ENCODE results near the gene PKNOX2. TPM values are rescaled to one million over a fixed set of nuclear protein-coding genes. Genes with fewer than 3 reads are reported as not detected.

Gene PKNOX2
- total and polyA plus RNA-seq, 4 donors: 0.14 to 0.29 (median 0.24) TPM

DNA sequence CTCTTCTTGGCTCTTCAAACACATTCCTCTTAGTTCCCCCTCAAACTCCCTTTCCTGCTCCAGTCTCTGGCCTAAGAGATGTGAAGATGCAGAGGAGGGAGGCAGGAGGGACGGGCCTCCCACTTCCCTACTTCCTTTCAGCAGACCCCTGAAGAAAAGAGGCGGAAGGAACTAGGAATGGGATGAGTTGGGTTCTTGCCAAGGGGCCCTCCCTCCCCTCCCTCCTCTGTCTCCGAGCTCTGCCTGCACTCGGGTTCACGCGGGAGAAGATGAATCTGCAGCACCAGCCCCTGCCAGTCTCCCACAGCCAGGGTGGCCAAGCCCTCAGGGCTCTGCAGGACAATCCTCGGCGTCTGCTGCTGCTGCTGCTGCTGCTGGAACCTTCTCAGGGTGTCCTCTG lies 24.3 kb upstream of the PKNOX2 start:
- Histone ChIP-seq H3K9ac (ENCODE audit: low read depth in 1 of 2, low read length in 2 of 2) (no peak overlapping the region), H3K4me3 (ENCODE audit: low read depth in 1 of 3, low read length in 3 of 3) (no peak overlapping the region), H3K9me3 (ENCODE audit: control insufficient read depth in 4 of 4, low read length in 3 of 4) (no peaks in the 10 kb centered on the region), H3K4me1 (ENCODE audit: control insufficient read depth in 4 of 4, insufficient read depth in 4 of 4, low read length in 3 of 4) (peaks cover 0 to 6% (median 0%) of the 10 kb centered on the region in 4 donors), H3K36me3 (ENCODE audit: control insufficient read depth in 4 of 4, insufficient read depth in 3 of 4, low read depth in 1 of 4, low read length in 3 of 4) (no peaks in the 10 kb centered on the region), H3K27me3 (ENCODE audit: control insufficient read depth in 4 of 4, insufficient read depth in 4 of 4, low read length in 3 of 4) (no peaks in the 10 kb centered on the region), H3K27ac (ENCODE audit: low read depth in 1 of 2, low read length in 2 of 2) (no peak overlapping the region)
- WGBS: 49% methylated on average over 8 of the region's 8 CpGs
- DNase-seq (ENCODE audit: low spot score): no peak
- TF ChIP-seq, protein P1, sequence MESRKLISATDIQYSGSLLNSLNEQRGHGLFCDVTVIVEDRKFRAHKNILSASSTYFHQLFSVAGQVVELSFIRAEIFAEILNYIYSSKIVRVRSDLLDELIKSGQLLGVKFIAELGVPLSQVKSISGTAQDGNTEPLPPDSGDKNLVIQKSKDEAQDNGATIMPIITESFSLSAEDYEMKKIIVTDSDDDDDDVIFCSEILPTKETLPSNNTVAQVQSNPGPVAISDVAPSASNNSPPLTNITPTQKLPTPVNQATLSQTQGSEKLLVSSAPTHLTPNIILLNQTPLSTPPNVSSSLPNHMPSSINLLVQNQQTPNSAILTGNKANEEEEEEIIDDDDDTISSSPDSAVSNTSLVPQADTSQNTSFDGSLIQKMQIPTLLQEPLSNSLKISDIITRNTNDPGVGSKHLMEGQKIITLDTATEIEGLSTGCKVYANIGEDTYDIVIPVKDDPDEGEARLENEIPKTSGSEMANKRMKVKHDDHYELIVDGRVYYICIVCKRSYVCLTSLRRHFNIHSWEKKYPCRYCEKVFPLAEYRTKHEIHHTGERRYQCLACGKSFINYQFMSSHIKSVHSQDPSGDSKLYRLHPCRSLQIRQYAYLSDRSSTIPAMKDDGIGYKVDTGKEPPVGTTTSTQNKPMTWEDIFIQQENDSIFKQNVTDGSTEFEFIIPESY (IDR thresholded peaks at IDR 0.05): no peak
- TF ChIP-seq EGR1 (IDR thresholded peaks at IDR 0.05; ENCODE audit: low read depth in 2 of 2) (no peak), RAD21 (IDR thresholded peaks at IDR 0.05) (no peak), MAX (IDR thresholded peaks at IDR 0.05) (no peak), HNF4G (IDR thresholded peaks at IDR 0.05) (no peak), SP1 (IDR thresholded peaks at IDR 0.05) (no peak), CTCF (IDR thresholded peaks at IDR 0.05; ENCODE audit: low read depth, low read length, missing input control) (no peak), JUND (IDR thresholded peaks at IDR 0.05) (no peak), NR2F2 (IDR thresholded peaks at IDR 0.05) (no peak), REST (IDR thresholded peaks at IDR 0.05) (no peak), GABPA (IDR thresholded peaks at IDR 0.05 in 1 of 2, conservative IDR thresholded peaks at IDR 0.05 in 1 of 2) (no peak), FOXA2 (IDR thresholded peaks at IDR 0.05) (no peak), YY1 (IDR thresholded peaks at IDR 0.05) (no peak), FOXA1 (IDR thresholded peaks at IDR 0.05) (no peak)
- TF ChIP-seq, protein P2, sequence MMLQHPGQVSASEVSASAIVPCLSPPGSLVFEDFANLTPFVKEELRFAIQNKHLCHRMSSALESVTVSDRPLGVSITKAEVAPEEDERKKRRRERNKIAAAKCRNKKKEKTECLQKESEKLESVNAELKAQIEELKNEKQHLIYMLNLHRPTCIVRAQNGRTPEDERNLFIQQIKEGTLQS (IDR thresholded peaks at IDR 0.05): no peak

GRCh38 chr11:125141178-125141577 lies 23.4 kb upstream of the PKNOX2 start:
- 67% methylated on average over 12 of the region's 12 CpGs for WGBS
- DNase-seq (ENCODE audit: low spot score): no peak
- no peak overlapping the region for H3K9ac ChIP-seq (ENCODE audit: low read depth in 1 of 2, low read length in 2 of 2)
- H3K4me3 ChIP-seq (ENCODE audit: low read depth in 1 of 3, low read length in 3 of 3): no peak overlapping the region
- H3K4me1 ChIP-seq (ENCODE audit: control insufficient read depth in 4 of 4, insufficient read depth in 4 of 4, low read length in 3 of 4): peaks cover 0 to 6% (median 0%) of the 10 kb centered on the region in 4 donors
- H3K9me3 ChIP-seq (ENCODE audit: control insufficient read depth in 4 of 4, low read length in 3 of 4): no peaks in the 10 kb centered on the region
- no peaks in the 10 kb centered on the region for H3K36me3 ChIP-seq (ENCODE audit: control insufficient read depth in 4 of 4, insufficient read depth in 3 of 4, low read depth in 1 of 4, low read length in 3 of 4)
- no peak overlapping the region for H3K27ac ChIP-seq (ENCODE audit: low read depth in 1 of 2, low read length in 2 of 2)
- H3K27me3 ChIP-seq (ENCODE audit: control insufficient read depth in 4 of 4, insufficient read depth in 4 of 4, low read length in 3 of 4): no peaks in the 10 kb centered on the region
- TF ChIP-seq NR2F2 (IDR thresholded peaks at IDR 0.05) (no peak), SP1 (IDR thresholded peaks at IDR 0.05) (no peak), TAF1 (conservative IDR thresholded peaks at IDR 0.05) (no peak), JUND (IDR thresholded peaks at IDR 0.05) (no peak), RXRA (IDR thresholded peaks at IDR 0.05) (no peak), GABPA (IDR thresholded peaks at IDR 0.05 in 1 of 2, conservative IDR thresholded peaks at IDR 0.05 in 1 of 2) (no peak), RAD21 (IDR thresholded peaks at IDR 0.05) (no peak), CTCF (IDR thresholded peaks at IDR 0.05; ENCODE audit: low read depth, low read length, missing input control) (no peak), FOXA2 (IDR thresholded peaks at IDR 0.05) (no peak), FOXA1 (IDR thresholded peaks at IDR 0.05) (no peak), HNF4G (IDR thresholded peaks at IDR 0.05) (no peak), MAX (IDR thresholded peaks at IDR 0.05) (no peak)
- TF ChIP-seq, protein P1 (IDR thresholded peaks at IDR 0.05): no peak
